C4-2B (cell line): ENCODE data around the gene CPSF4.

Experiments used
- H3K27ac ChIP-seq: fragments of 450-650 bp; 2 replicates; pipeline ENCODE4 v1.5.1; 2017
- CTCF ChIP-seq: fragments of 450-650 bp; conservative IDR thresholded peaks from 2 replicates; pipeline ENCODE4 v1.5.1; 2017; ENCODE audit warnings: mild to moderate bottlenecking
- ZFX ChIP-seq: fragments of 450-650 bp; IDR thresholded peaks from 2 replicates; pipeline ENCODE4 v1.6.1; 2017

CPSF4 gene

DNA sequence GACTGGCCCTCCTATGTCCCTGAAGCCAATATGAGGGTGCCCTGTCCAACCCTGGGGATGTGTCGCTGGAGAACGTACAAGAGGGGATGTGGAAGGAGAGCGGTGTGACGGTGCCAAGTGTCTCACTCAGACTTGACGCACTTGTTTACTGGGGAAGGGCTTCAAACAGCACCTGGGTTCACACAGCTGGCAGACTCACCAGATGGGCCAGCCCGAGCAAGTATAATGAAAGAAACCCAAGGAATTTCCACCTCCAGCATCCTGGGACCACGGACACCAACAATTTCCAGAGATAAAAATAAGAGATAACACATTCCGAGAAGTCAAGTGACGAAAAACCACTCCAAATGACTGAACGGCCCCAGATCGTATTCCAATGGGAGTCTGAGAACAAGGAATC lies 21.9 kb downstream of the CPSF4 start:
- TF ChIP-seq ZFX, result no peak
- no peak for TF ChIP-seq CTCF
- H3K27ac ChIP-seq, result no peak overlapping the region

- TF ChIP-seq CTCF (no peak), ZFX (no peak)
- no peak overlapping the region for H3K27ac ChIP-seq
Observed at GRCh38 chr7:99461221-99461620, 22.5 kb downstream of the CPSF4 start.

DNA sequence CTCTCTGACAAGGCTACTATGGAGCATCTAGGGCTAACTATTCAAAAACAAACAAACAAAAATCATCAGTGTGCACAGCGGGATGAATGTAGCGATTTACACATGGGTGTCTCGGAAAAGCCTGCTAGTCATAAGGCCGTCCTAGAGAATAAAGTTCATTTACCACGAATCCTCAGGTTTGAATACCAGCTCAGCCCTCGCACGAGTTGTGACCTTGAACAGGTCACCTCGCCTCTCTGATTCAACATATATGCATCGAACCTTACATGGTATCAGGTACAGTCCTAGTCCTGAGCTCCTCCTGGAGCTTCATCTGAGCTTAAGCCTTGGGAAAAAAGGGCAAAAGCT lies 26.7 kb downstream of the CPSF4 start:
- no peak for TF ChIP-seq CTCF
- no peak for TF ChIP-seq ZFX
- H3K27ac ChIP-seq, result peak overlapping the region; percentile 98

DNA sequence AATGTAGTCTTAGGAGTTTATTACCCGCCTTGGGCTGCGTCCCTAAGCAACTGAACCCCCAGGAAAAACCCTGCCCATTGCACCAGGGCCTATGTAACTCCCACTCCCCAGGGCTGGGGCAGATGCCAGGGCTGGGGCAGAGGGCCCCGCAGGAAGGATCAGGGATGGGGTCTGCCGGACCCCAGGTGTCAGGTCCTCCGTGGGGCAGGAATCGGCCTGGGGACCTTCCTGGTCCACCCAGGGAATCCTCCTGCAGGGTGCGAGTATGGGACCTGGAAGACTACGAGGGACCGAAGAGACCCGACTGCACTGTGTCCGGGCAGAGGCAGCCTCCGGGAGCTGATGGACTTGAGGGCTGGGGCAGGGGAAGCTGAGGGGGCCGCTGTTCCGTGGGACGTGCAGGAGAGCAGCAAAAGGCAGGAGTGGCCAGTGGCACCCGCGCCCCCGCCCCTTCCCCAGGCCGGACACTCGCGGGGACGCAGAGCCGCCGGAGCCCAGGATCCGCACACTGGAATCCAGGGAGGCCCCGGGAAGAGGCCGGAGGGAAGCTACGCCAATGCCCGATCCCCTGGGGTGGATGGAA lies 29.7 kb downstream of the CPSF4 start:
- H3K27ac ChIP-seq, result no peak overlapping the region
- no peak for TF ChIP-seq ZFX
- no peak for TF ChIP-seq CTCF

DNA sequence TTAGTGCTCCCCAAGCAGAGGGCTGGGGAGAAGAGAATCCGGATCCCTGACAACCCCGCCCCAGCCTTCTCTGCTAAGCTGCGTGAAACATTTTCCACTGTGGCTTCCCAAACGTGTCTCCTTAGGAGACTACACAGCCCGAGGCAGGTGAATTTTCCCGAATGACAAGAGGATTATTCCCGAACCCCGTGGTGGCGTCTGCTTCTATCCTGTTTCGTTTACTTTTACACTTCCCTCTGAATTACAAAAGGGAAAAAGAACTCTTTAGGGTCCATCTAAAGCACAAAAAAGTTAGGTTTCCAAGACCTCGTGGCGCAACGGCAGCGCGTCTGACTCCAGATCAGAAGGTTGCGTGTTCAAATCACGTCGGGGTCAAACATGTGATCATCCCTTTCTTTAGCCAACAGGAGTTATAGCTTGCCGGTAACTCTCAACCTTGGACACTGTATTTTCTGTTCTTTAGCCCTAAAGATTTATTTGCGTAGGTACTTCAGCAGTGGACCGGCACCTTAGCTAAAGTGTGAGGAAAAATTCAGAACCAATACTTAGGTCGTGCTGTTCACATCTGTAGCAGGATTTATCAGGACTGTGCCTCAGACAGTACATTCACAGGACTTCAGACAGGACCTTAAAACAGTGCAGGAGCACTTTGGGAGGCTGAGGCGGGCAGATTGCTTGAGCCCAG lies 30.8 kb downstream of the CPSF4 start:
- TF ChIP-seq CTCF (no peak), ZFX (no peak)
- no peak overlapping the region for H3K27ac ChIP-seq

GRCh38 chr7:99472561-99473314 lies 34.0 kb downstream of the CPSF4 start, which contains the start of gene ZNF789:
Gene ZNF789 (plus strand): TSS chr7:99472890. CDS start chr7:99476457, 3,567 bp downstream.
- TF ChIP-seq CTCF, result no peak
- peak; percentile 72; the same call in 1 of the 2 replicates for TF ChIP-seq ZFX
- H3K27ac ChIP-seq, result peak within 1 kb of the TSS; percentile 83

DNA sequence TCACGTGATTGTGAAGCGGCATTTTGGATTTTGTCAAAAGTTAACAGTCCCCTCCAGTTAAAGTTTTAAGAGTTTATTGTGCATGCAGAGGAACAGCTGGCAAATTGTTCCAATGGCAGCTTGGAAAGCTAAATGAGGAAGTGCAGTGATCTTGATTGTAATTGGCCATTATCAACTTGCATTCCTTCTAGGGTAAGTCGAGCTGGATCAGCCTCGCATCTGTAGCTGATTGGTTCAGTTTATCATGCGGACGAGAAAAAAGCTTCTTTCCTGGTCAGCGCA lies 34.5 kb downstream of the CPSF4 start:
- peak overlapping the region; percentile 83 for H3K27ac ChIP-seq
- TF ChIP-seq CTCF, result no peak
- TF ChIP-seq ZFX, result no peak
